GM21360 (cell line): Measurements from ENCODE around the gene MS4A3.
"Not testable (repeated sequence)": the region's sequence is repeated elsewhere in the genome, so short reads cannot be mapped to it uniquely, and the experiment has no call there.

ENCODE experiments used
- ATAC-seq: cut with Tn5 transposase; IDR thresholded peaks from one replicate; pipeline ENCODE4 v1.9.1; 2021; ENCODE audit warnings: mild to moderate bottlenecking, moderate library complexity; ENCODE audit not compliant: unreplicated experiment

The MS4A3 gene, protein sequence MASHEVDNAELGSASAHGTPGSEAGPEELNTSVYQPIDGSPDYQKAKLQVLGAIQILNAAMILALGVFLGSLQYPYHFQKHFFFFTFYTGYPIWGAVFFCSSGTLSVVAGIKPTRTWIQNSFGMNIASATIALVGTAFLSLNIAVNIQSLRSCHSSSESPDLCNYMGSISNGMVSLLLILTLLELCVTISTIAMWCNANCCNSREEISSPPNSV

DNA sequence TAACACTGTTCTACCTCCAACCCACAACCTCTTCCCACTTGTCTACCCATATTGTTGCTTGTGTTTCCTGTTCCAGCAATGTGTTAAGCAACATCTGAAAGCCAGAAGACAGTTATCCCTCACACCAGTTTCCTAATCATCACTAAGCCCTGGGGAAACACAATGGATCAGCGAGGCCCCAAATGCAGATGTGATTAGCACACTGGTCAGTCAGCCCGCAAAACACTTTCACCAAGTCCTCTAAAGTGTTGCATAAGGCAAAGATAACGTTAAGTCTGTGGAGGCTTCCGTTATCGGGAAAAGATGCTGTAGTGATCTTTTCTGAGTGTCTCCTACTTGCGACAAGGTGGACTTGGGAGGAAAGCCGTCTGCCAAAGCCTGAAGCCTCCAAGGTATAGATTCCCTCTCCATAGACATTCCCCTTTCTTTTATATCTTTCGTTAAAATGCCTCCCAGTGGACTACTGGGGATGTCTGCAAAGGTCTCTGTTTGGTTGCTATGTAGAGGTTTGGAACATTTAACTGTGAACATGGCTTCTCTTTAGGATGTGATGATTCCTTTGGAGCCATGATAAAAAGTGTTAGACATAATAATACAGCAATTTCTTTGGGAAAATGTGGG lies at the start of gene MS4A3:
Gene MS4A3 (plus strand): TSS at position 317 of the 621 bp plus-strand sequence. CDS start 4,496 bp downstream, outside the sequence.
- no peak for ATAC-seq

DNA sequence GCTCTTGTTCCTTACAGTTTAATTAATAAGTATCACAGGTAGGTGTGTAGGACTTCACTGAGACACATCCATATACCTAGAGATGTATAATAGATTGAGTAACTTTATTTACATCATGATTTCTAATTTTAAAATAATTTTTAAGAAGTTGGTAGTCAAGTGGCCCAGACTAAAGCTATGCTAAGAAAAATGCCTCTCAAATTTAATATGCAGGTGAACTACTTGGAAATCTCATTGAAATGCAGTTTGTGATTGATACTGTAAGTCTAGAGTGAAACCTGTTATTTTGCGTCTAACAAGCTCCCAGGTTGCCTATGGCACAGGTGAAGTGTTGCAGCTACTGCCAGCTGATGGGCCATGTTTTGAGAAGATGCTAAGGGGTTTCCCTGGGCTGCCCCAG lies 39.6 kb upstream of the MS4A3 start, which contains the start of gene OOSP4B:
Gene OOSP4B (plus strand): TSS at position 301 of the 400 bp plus-strand sequence.
- no peak for ATAC-seq

DNA sequence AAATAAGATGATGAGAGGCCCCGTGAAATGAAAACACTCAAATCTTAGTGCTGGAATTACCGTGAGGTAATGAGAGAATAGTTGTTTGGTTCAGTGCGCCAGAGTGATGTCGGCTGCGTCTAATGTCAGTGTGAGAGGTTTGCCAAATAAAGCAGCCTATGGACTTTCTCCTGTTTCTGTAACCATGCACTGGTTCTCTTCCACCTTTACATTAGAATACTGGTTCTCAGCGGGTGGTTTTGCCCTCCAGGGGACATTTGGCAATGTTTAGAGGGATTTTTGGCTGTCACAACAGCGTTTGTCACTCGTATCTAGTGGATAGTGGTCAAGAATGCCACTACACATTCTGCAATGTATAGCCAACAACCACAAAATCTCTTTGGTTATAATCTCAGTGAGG lies 38.4 kb upstream of the MS4A3 start:
- no peak for ATAC-seq

DNA sequence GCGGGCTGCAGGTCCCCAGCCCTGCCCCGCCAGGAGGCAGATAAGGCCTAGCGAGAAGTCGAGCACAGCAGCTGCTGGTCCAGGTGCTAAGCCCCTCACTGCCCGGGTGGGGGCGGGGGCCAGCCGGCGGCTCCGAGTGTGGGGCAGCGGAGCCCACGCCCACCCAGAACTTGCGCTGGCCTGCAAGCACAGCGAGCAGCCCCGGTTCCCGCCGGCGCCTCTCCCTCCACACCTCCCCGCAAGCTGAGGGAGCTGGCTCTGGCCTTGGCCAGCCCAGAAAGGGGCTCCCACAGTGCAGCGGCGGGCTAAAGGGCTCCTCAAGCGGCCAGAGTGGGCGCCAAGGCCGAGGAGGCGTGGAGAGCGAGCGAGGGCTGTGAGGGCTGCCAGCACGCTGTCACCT lies 36.1 kb upstream of the MS4A3 start:
- ATAC-seq: not testable (repeated sequence)

DNA sequence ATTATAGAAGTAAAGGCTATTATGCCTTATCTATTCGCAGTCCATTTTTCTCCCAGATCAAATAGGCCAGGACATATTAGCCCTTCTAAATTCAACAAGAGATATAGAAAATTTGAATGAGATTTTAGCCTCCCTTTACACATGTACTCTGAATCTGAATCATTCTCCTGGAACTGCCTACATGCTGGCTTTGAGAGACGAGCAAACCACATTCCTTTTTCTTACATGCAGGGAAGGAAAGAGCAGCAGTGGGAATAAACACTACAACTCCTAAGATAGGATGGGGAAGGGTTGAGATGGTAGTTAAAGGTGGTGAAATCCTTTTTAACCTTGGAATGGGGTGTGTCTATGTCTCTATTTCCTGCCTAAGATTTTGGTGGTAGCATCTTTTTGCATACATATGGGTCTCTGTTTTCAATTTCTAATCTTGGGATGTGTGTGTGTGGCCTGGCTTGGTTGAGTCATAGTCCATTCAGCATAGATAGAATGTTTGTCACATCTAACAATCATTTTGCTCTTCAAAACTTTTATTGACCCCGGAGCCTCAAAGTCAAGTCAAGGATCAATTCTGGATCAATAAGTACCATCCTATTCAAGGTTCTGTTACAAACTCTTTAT lies 27.3 kb upstream of the MS4A3 start:
- ATAC-seq: no peak

DNA sequence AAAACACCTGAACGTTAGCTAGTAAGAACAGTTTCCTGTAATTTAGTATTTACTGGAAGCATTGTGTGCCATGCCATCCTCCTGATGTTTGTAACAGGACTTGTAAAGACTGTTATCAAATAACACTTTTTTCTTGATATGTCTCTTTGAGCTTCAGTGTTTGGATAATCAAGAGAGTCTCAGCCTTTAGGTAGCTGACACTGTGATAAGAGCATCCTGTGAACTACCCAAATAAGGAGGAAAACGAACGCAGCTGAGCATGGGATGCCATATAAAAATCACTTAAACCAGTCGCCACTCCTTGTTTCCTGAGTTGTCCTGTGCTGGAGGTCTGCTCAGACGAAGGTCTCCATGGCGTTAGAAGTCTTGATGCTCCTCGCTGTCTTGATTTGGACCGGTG lies 16.4 kb upstream of the MS4A3 start, which contains the start of gene OOSP2:
Gene OOSP2 (plus strand): TSS at position 301 of the 400 bp plus-strand sequence. CDS start 51 bp downstream, at position 352.
- ATAC-seq: no peak

DNA sequence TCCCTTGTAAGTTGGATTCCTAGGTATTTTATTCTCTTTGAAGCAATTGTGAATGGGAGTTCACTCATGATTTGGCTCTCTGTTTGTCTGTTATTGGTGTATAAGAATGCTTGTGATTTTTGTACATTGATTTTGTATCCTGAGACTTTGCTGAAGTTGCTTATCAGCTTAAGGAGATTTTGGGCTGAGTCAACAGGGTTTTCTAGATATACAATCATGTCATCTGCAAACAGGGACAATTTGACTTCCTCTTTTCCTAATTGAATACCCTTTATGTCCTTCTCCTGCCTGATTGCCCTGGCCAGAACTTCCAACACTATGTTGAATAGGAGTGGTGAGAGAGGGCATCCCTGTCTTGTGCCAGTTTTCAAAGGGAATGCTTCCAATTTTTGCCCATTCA lies 6.0 kb upstream of the MS4A3 start:
- not testable (repeated sequence) for ATAC-seq

DNA sequence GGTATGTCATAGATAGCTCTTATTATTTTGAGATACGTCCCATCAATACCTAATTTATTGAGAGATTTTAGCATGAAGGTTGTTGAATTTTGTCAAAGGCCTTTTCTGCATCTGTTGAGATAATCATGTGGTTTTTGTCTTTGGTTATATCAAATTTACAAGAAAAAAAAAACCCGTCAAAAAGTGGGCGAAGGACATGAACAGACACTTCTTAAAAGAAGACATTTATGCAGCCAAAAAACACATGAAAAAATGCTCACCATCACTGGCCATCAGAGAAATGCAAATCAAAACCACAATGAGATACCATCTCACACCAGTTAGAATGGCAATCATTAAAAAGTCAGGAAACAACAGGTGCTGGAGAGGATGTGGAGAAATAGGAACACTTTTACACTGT lies 5.6 kb upstream of the MS4A3 start:
- ATAC-seq: not testable (repeated sequence)

DNA sequence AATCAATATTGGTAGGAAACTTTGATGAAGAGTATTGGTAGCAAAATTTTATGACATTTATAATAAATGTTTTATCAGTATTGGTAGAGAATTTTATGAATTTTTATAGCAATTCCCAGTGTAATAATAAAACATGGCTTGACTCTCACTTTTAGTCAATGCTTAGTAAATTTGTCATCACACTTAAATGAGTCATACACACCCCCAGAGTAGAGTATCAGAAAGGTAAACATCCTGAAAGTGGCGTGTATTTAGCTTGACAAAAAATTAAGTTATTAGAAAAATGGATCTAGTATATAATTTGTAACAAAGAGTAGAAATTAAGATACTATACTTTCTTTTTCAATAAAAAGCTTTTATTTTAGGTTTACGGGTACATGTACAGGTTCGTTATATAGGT lies 2.6 kb downstream of the MS4A3 start:
- ATAC-seq: no peak

DNA sequence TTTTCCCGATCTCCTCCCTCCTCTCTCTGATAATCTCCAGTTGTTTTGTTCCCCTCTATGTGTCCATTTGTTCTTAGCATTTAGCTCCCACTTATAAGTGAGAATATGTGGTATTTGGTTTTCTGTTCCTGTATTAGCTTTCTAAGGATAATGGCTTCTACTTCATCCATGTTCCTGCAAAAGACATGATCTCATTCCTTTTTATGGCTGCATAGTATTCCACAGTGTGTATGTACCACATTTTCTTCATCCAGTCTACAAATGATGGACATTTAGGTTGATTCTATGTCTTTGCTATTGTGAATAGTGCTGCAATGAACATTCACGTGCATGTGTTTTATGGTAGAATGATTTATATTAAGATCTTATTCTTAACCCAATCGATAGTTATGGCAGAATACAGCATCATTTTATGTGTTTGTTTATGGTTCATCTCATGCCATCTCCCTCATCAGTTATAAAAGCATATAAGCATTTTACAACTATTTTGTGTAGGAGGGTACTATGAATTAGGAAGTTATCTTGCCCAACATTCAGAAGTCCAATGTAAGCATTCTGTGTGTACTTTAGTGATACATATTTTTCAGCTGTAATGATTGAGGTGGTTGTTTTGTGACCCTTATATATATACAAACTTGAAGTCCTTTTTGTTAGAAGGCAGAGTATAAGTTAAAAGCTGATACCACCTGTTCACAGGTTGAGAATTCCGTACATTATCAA lies 3.2 kb downstream of the MS4A3 start:
- ATAC-seq: no peak

DNA sequence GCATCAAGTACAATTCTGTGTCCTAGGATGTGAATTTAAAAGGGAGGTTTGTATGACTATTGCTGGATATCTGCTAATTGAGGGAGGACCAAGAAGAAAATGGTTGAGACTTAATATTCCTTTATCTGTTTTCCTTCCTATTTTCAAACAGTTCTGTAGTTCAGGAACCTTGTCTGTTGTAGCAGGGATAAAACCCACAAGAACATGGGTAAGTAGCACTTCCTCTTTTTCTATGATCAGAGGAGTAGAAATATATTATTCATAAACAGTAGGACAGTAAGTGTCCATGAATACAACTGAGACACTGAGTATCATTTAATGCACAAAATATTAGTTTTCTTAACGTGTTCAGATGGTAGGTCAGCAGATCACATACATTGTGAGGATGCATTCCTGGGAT lies 7.6 kb downstream of the MS4A3 start:
- ATAC-seq: no peak

DNA sequence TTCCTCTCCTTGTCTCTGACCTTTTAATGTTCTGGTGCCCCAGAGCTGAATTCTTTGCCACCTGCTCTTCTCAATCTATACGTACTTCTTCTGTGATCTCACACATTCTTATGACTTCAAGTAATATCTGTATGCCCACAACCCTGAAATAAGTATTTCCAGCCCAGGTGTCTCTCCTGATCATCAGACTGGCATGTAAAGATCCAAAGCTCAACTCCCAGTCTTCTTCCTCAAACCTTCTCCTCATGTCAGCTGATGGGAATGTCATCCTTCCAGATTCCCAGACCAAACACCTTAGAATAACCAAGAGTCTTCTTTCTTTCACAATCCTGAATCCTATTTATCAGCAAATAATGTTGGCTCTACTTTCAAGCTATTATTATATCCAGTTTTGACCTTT lies 9.3 kb downstream of the MS4A3 start:
- ATAC-seq: no peak

DNA sequence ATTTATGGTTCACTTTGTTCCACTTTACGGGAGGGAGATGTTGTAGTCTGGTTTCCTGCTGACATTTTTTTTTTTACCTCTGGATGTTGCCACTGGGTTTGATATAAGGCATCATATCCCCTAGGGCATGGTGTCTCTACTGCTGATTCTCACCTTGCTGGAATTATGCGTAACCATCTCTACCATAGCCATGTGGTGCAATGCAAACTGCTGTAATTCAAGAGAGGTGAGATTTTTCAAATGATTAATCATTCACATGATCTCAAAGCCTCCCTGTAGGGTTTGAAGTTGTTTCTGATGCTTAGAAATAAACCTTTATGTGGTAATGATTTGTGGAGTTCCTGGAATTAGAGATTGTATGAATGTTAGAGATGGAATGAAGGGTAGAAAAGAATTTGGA lies 13.0 kb downstream of the MS4A3 start:
- ATAC-seq: no peak

DNA sequence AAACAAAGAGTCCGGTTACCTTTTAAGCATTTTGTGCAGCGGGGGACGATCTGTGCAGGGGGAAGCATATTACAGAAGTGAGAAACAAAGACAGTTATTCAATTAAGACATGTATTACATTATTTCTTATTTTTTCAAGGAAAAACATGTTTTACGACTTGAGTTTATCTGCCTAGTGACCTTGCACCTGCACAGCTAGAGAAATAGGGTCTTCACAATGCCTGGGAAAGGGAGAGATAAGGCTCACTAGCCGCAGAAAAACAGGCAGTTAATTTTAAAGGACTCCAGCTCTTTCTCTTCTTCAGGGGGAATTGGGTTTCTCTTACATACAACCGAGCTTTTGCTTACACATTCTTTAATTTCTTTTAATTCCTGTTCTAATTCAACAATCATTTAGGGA lies 15.2 kb downstream of the MS4A3 start:
- not testable (repeated sequence) for ATAC-seq

DNA sequence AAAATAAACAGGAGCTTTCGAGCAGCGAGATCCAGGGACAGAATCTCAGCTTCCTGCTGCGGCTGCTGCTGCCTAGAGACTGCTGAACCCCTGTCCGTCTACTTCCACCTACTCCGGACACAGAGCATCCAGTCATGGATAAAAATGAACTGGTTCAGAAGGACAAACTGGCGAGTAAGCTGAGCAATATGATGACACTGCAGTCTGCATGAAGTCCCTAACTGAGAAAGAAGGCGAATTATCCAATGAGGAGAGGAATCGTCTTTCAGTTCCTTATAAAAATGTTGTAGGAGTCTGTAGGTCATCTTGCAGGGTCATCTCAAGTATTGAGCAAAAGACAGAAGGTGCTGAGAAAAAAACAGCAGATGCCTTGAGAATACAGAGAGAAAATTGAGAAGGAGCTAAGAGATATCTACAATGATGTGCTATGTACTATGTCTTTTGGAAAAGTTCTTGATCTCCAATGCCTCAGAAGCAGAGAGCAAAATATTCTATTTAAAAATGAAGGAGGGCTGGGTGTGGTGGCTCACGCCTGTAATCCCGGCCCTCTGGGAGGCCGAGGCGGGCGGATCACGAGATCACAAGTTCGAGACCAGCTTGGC lies 20.9 kb downstream of the MS4A3 start:
- no peak for ATAC-seq

DNA sequence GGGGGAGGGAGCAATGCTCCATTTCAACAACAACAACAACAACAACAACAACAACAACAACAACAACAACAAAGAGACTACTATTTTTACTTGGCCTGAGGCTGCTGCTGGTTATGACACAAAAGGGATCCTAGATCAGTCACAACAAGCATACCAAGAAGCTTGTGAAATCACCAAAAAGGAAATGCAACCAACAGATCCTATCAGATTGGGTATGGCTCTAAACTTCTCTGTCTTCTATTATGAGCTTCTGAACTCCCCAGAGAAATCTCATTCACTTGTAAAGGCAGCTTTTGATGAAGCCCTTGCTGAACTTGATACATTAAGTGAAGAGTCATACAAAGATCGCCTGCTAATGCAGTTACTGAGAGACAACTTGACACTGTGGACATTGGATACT lies 21.5 kb downstream of the MS4A3 start:
- ATAC-seq: no peak

DNA sequence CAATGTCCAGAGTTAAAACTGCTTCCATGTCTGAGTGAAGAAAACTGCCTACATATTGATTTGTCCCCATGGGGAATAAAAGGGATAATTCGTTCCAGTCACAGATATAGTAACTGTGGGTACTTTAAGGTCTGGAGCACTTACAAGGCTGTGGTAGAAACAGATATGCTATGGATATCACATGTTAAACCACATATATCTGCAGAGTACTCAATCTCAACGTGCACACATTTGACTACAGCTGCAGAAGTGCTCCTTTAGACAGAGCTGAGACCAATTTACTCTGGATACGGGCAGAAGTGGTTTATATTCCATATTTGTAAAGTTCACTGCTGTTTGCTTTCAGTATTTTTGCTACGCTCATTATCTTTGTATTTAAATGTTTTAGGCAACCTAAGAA lies 22.3 kb downstream of the MS4A3 start:
- no peak for ATAC-seq

DNA sequence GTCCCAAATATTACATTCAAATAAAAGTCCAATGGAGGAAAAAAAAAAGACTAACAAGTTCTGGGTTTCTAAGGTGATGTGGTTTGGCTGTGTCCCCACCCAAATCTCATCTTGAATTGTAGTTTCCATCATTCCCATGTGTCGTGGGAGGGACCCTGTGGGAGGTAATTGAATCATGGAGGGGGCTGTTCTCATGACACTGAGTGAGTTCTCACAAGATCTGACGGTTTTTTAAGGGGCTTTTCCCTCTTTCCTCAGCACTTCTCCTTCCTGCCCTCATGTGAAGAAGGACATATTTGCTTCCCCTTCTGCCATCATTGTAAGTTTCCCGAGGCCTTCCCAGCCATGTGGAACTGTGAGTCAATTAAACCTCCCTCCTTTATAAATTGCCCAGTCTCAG lies 24.1 kb downstream of the MS4A3 start:
- ATAC-seq: no peak

DNA sequence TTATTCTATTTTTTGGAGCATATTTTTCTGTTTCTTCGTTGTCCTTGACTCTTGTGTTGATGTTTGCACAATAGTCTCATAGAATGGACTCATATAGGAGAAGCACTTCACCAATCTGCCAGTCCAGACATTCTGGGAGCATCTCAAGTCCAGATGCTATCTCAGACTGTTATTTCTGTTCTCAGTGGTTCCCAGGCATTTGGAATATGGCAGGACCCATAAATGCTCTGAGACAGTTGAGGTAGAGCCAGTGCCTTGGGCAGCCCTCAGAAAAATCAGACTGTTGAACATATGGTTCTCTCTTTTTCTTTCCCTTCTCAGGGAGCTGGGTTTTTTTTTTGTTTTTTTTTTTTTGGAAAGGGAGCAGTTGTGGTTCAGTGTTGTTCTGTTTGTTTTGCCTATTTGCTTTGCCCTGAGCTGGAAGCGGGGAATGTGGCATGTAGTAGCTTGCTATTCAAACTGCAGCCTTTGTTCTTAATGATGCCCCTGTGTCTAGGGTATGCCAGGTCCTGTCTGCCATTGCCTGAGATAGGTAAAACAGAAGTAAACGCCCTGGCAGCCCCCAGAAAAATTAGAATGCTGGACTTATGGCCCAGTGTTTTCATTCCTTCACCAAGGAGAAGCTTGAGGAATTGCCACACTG lies 28.3 kb downstream of the MS4A3 start:
- ATAC-seq: no peak

DNA sequence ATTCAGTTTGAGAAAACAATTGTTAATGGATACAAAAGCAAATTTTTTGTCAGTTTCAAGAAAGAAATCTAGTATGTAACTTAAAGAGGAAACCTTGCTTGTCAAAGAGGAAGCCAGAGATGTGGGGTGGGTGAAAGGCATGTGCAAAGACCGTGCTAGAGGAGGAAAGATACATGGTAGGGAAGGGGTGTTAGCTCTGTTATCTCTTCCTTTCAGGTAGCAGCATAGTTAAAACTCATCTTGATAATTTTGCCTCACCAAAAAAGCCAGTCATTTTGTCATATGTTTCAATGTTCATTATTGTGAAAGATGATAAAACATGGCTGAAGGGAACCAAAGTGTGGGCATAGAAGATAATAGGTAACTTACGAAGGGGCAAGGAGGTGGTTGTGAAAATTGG lies 29.4 kb downstream of the MS4A3 start:
- ATAC-seq: no peak

DNA sequence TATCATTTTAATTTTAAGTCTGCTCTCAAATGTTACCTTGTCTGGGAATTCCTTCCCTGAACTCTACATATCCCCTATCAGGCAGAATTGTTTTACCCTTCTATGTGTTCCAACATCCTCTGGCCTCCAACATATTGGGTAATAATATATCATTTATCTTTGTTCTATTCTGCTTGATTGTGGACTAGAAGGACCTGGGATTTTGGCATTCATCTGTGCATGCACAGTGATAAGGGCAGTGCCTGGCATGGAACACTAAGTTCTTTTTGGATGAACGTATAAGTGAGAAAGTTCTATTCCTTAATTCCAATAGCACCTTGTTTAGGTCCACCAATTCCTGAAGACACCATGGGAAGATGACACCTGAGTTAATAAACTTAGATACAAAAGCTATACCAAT lies 30.8 kb downstream of the MS4A3 start:
- ATAC-seq: no peak
